NOMO-1 (cell line): ENCODE data around the gene MBP.

Experiments
- DNase-seq, 2 experiments: peaks; one replicate each; lab custom pipeline; 2025; ENCODE audit not compliant: unreplicated experiment in 2 of 2; lab: John Stamatoyannopoulos, UW

Gene MBP

DNA sequence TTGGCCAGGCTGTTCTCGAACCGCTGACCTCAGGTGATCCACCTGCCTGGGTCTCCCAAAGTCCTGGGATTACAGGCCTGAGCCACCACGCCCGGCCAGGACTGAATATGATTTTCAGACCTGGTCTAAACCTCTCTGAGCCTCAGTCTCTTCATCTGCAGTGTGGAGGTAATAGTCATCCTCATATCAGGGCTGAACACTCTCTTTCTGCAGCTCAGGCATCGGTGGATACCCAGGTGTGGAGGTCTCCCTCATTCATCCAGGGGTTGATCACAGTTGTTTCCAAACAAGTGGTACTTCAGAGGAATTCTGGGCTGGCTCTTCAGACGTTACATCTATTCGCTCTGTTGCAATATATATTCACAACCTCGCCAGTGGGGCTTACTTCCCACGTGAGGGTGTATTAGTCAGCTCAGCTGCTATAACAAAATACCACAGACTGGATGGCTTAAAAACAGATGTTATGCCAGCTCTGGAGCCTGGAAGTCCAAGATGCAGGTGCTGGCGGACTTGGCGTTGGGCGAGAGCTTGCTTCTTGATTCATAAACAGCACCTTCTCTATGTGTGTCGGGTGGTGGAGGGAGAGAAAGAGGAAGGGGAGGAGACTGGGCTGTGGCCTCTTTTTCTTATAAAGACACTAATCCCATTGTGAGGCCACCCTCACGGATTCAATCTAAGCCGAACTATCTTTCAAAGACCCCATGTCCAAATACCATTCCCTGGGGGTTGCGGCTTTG lies 2.9 kb upstream of the MBP start:
- no peak for DNase-seq

DNA sequence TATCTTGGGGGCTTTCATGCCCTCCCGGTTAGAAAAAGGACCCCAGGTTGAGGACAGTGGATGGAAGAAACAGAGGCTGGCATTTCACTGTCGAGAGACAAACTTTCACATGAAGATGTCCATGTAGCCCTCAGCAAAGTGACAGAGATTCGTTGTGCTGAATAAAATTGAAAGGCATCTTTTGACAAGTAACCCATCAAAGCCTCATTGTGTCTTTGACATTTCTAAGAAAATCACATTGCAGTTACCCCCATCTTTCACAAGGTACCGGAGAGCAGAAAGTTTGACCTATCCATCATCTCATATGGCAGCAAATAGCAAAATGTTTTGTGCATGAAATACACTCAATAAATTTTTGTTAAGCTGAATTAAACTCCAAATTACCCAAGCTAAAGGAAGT lies 2.0 kb upstream of the MBP start:
- DNase-seq = no peak

DNA sequence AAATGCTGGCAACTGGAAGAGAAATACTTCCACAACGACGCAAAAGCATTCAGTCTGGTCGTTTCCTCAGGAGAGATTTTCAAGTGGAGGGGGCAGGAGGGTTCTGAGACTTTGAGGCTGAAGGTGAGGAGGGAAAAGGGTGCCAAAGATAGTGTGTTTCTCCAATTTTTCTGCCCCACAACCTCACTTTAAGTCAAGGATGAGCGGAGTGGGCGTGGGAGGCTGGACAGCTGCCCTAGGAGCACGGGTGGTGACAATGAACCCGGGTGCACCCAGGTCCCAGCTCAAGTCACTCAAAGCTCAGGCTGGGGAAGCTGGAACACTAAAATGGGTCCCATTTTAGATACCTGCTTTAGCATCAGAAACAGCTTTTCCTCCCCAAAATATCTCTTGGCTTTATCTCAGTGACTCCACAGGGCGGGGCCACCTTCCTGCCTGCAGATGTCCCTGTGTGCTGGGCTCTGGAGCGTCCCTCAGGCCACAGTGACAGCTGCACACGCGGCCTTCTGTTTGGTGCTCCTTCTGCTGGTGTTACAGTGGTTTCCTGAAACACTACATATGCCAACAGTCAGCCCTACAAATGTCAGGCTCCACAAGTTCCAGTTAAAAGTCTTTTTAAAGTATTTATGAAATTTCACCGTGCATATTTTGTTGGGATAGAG lies 1.4 kb upstream of the MBP start:
- DNase-seq = peak; percentile 63 to 72

- peak in 1 of 2 experiments; percentile 30 for DNase-seq
These were observed 660 bp upstream of the MBP start for GRCh38 chr18:77133051-77133834.

GRCh38 chr18:77131652-77132368 lies 773 bp downstream of the MBP start:
- DNase-seq = peak in 1 of 2 experiments; percentile 44

GRCh38 chr18:77131100-77131651 lies 1.4 kb downstream of the MBP start:
- peak in 1 of 2 experiments; percentile 58 for DNase-seq

DNA sequence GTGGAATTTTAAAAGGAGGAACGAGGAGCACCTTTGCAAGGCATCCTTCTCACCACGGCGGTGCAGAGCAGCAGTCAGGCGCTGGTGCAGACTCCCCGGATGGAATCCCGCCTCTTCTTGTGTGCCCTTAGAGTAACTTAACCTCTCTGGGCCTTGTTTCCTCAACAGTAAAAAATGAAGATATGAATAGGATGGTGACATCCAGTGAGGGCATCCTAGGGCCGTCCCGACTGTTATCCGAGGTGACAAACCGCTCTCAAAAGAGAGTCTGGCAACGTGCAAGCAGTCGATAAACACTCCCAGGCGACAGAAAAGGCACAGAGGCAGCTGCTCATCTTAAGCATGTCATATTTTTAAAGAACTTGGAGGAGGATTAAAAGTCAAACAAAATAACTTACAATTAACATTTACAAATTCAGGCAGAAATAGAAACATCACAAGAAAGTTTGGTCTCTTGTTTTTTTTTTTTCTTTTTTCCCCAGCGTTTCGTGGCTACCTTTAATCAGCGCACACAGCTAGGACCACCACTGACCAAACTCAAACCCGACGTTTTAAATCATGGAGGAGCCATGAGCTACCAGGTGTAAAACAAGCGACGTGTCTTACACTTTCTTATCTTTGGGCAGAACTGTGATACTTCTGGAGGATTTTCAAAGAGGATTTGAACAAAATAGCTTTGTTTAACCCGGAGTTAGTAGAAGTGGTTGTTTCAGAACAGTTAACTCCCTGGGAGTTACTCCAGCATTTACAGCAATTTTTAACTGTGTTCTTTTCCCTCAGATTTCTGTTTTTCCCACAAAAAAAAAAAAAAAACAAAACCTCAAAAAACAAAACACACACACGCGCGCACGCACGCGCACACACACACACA lies 2.1 kb downstream of the MBP start:
- DNase-seq = no peak

DNA sequence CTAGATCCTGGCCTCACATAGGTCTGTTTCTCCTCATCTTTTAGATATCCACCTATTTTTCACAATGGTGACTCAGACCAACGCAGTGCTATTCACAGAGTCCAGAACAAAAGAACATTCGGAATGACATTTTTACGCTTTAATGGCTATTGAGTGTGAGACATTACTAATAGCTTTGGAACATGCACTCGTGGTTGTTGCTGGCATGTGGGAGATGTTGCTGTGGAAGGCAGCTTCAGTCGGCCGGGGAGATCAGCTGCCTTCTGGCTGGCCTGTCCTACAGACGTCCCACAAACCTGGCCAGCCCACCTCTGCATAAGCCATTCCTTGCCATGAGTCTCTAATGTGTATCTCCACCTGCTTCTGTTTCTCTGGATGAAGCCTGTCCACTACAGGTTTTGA lies 3.4 kb downstream of the MBP start:
- DNase-seq = no peak

GRCh38 chr18:77127769-77128671 lies 4.6 kb downstream of the MBP start:
- peak; percentile 91 to 98 for DNase-seq

DNA sequence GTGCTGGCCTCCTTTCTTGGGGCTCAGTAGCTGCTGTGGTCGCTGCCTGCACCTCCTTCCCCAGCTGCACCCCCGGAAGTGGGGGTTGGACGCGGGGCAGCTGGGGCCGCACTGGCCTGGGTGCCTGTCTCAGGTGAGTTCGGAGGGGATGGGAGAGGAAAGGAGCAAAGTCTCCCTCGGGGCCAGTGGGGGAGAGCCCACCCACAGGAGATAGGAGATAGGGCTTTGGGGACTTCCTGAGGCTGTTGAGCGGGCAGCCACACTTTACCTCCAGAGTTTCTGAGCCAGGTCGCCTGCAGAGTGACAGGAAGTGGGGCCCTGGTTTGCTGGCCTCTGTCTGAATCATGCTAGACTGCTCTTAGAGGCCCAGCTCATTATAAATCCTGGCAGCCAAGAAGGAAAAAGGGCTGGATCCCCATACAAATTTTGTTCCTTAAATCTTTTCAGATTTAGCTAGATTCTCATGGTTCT lies 8.1 kb downstream of the MBP start:
- DNase-seq = peak; percentile 43 to 55

GRCh38 chr18:77123320-77124231 lies 9.0 kb downstream of the MBP start:
- no peak for DNase-seq

- DNase-seq = no peak
These were observed 11.1 kb downstream of the MBP start for GRCh38 chr18:77121523-77121922.

GRCh38 chr18:77119851-77120491 lies 12.6 kb downstream of the MBP start:
- no peak for DNase-seq

DNA sequence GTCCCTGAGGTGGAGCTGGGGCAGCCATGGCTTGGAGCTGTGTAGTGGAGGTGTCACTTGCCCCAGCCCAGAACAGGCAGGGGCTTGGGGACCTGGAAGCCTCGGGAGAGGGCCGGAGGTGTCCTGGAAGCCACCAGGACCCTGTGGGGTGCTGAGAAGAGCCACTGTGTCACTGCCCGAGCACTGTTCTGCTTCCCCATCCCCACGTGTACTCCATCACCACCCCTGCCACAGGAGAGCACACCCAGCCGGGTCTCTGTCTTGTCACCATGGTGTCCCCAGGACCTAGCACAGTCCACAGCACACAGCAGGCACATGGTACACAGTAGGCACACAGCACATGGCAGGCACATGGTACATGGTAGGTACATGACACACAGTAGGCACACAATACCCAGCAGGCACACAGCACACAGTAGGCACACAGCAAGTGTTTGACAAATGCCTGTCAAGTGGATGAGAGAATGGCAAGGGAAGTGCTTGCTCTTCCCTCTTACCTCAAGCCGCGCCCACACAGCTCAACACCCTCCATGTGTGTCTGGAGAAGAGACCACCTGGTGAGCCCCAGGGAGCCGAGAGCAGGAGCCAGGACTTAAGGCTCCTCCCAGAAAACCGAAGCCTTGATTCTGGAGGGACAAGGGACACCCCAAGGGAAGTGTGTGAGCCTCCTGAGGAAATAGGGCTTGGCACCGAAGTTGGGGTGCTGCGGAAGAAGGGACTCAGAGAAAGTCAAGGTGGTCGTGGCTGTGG lies 13.3 kb downstream of the MBP start:
- DNase-seq = no peak

GRCh38 chr18:77118256-77119090 lies 14.1 kb downstream of the MBP start:
- DNase-seq = no peak
